Measurements from ENCODE around the gene OR7G1.

Gene OR7G1

GRCh38 chr19:9115307-9115813 is at the start of gene OR7G1:
TSS of gene OR7G1 (minus strand) at chr19:9115763. CDS start at chr19:9115763, 0 bp downstream.
- no peak for FAIRE-seq
- DNase-seq (ENCODE audit: extremely low spot score, insufficient read length, low read depth): no peak

GRCh38 chr19:9165261-9165660 is 49.7 kb upstream of the OR7G1 start:
- no peak for DNase-seq (ENCODE audit: extremely low spot score, insufficient read length, low read depth)
- FAIRE-seq: no peak

GRCh38 chr19:9161427-9161826 is 45.9 kb upstream of the OR7G1 start:
- DNase-seq (ENCODE audit: extremely low spot score, insufficient read length, low read depth): no peak
- no peak for FAIRE-seq

- FAIRE-seq: no peak
- no peak for DNase-seq (ENCODE audit: extremely low spot score, insufficient read length, low read depth)
Measured at GRCh38 chr19:9159891-9160290, 44.3 kb upstream of the OR7G1 start.

GRCh38 chr19:9156304-9156703 is 40.7 kb upstream of the OR7G1 start:
- FAIRE-seq: no peak
- no peak for DNase-seq (ENCODE audit: extremely low spot score, insufficient read length, low read depth)

- FAIRE-seq (no peak), DNase-seq (ENCODE audit: extremely low spot score, insufficient read length, low read depth) (no peak)
Measured at GRCh38 chr19:9155591-9155990, 40.0 kb upstream of the OR7G1 start.

GRCh38 chr19:9151367-9151766 is 35.8 kb upstream of the OR7G1 start:
- FAIRE-seq: no peak
- DNase-seq (ENCODE audit: extremely low spot score, insufficient read length, low read depth): no peak

GRCh38 chr19:9150650-9151049 is 35.1 kb upstream of the OR7G1 start:
- FAIRE-seq: no peak
- no peak for DNase-seq (ENCODE audit: extremely low spot score, insufficient read length, low read depth)

GRCh38 chr19:9149997-9150396 is 34.4 kb upstream of the OR7G1 start:
- DNase-seq (ENCODE audit: extremely low spot score, insufficient read length, low read depth): no peak

GRCh38 chr19:9148697-9149096 is 33.1 kb upstream of the OR7G1 start:
- FAIRE-seq: no peak

More at GRCh38 chr19:9149997-9150396, 34.4 kb upstream of the OR7G1 start:
- no peak for FAIRE-seq

GRCh38 chr19:9146882-9147281 is 31.3 kb upstream of the OR7G1 start:
- FAIRE-seq: no peak
- no peak for DNase-seq (ENCODE audit: extremely low spot score, insufficient read length, low read depth)

More at GRCh38 chr19:9148697-9149096, 33.1 kb upstream of the OR7G1 start:
- no peak for DNase-seq (ENCODE audit: extremely low spot score, insufficient read length, low read depth)

GRCh38 chr19:9144920-9145319 is 29.4 kb upstream of the OR7G1 start:
- DNase-seq (ENCODE audit: extremely low spot score, insufficient read length, low read depth) (no peak), FAIRE-seq (no peak)

- peak; percentile 75 for DNase-seq (ENCODE audit: extremely low spot score, insufficient read length, low read depth)
- FAIRE-seq: peak; percentile 93
Measured at GRCh38 chr19:9140159-9140874, 24.8 kb upstream of the OR7G1 start, which contains the start of gene ZNF317. TSS of gene ZNF317 (plus strand) at chr19:9140397. CDS start at chr19:9156017, 15,620 bp downstream.

GRCh38 chr19:9139609-9140158 is 24.1 kb upstream of the OR7G1 start:
- DNase-seq (ENCODE audit: extremely low spot score, insufficient read length, low read depth): no peak
- FAIRE-seq: no peak

GRCh38 chr19:9132422-9132821 is 16.9 kb upstream of the OR7G1 start:
- DNase-seq (ENCODE audit: extremely low spot score, insufficient read length, low read depth) (no peak), FAIRE-seq (no peak)

- no peak for DNase-seq (ENCODE audit: extremely low spot score, insufficient read length, low read depth)
- no peak for FAIRE-seq
Measured at GRCh38 chr19:9130965-9131364, 15.4 kb upstream of the OR7G1 start.

GRCh38 chr19:9128171-9128570 is 12.6 kb upstream of the OR7G1 start:
- no peak for FAIRE-seq
- no peak for DNase-seq (ENCODE audit: extremely low spot score, insufficient read length, low read depth)

GRCh38 chr19:9126900-9127405 is 11.4 kb upstream of the OR7G1 start, which contains the start of gene OR7G3:
TSS of gene OR7G3 (minus strand) at chr19:9126950. CDS start at chr19:9126950, 0 bp downstream.
- no peak for DNase-seq (ENCODE audit: extremely low spot score, insufficient read length, low read depth)
- FAIRE-seq: no peak

GRCh38 chr19:9116547-9116946 is 984 bp upstream of the OR7G1 start:
- FAIRE-seq (no peak), DNase-seq (ENCODE audit: extremely low spot score, insufficient read length, low read depth) (no peak)

- DNase-seq (ENCODE audit: extremely low spot score, insufficient read length, low read depth): no peak
- no peak for FAIRE-seq
Measured at GRCh38 chr19:9109959-9110358, 5.6 kb downstream of the OR7G1 start.

- no peak for FAIRE-seq
- DNase-seq (ENCODE audit: extremely low spot score, insufficient read length, low read depth): no peak
Measured at GRCh38 chr19:9107375-9107774, 8.2 kb downstream of the OR7G1 start, which contains the start of gene OR7G2. TSS of gene OR7G2 (minus strand) at chr19:9107475. CDS start at chr19:9103243, 4,232 bp downstream.

All from GM18507 (cell line).